Neural progenitor cell (in vitro differentiated cells): ENCODE results near the gene EPHB6. TPM values are rescaled to one million over a fixed set of nuclear protein-coding genes. Genes with fewer than 3 reads are reported as not detected.

Source experiments
- DNase-seq: peaks from one replicate; pipeline ENCODE4 v3.0.0-alpha.2; 2016; ENCODE audit warnings: low spot score
- H2AFZ ChIP-seq: fragments of 200-600 bp; sonication (generic); replicated peaks from 2 replicates; pipeline ENCODE4 v1.6.1; 2016; ENCODE audit warnings: antibody characterized with exemption
- H3F3A ChIP-seq: fragments of 200-600 bp; sonication (generic); 2 replicates; pipeline ENCODE4 v1.6.1; 2016; ENCODE audit warnings: antibody characterized with exemption, low read depth
- H3K27ac ChIP-seq: fragments of 200-600 bp; sonication (generic); 2 replicates; pipeline ENCODE4 v1.5.1; 2016; ENCODE audit warnings: mild to moderate bottlenecking
- H3K27me3 ChIP-seq: fragments of 200-600 bp; sonication (generic); 2 replicates; pipeline ENCODE4 v1.6.1; 2016; ENCODE audit warnings: mild to moderate bottlenecking, moderate library complexity
- H3K36me3 ChIP-seq: fragments of 200-600 bp; sonication (generic); 2 replicates; pipeline ENCODE4 v1.5.1; 2016
- H3K4me1 ChIP-seq: fragments of 200-600 bp; sonication (generic); 2 replicates; pipeline ENCODE4 v1.6.1; 2016; ENCODE audit warnings: mixed run types
- H3K4me2 ChIP-seq: fragments of 200-600 bp; sonication (generic); 2 replicates; pipeline ENCODE4 v1.6.1; 2016
- H3K4me3 ChIP-seq: fragments of 200-600 bp; sonication (generic); 2 replicates; pipeline ENCODE4 v1.5.1; 2016
- H3K79me2 ChIP-seq: fragments of 200-600 bp; sonication (generic); 2 replicates; pipeline ENCODE4 v1.6.1; 2016; ENCODE audit warnings: low read depth
- H3K9ac ChIP-seq: fragments of 200-600 bp; sonication (generic); 2 replicates; pipeline ENCODE4 v1.6.1; 2016
- H3K9me3 ChIP-seq: fragments of 200-600 bp; sonication (generic); 2 replicates; pipeline ENCODE4 v1.5.1; 2016; ENCODE audit warnings: low read depth
- H4K20me1 ChIP-seq: fragments of 200-600 bp; sonication (generic); 2 replicates; pipeline ENCODE4 v1.6.1; 2016; ENCODE audit warnings: low read depth
- H3K27ac Mint-ChIP-seq: 3 replicates; pipeline ENCODE4 v1.8.0; 2021; ENCODE audit warnings: mixed read lengths
- H3K27me3 Mint-ChIP-seq: 2 replicates; pipeline ENCODE4 v1.8.0; 2022; ENCODE audit warnings: low read depth, mild to moderate bottlenecking, inconsistent platforms, moderate library complexity, mixed read lengths; ENCODE audit not compliant: insufficient read depth
- H3K36me3 Mint-ChIP-seq: 3 replicates; pipeline ENCODE4 v1.8.0; 2021; ENCODE audit warnings: mixed read lengths
- H3K4me1 Mint-ChIP-seq: 3 replicates; pipeline ENCODE4 v1.8.0; 2021; ENCODE audit warnings: mixed read lengths
- H3K4me3 Mint-ChIP-seq: 3 replicates; pipeline ENCODE4 v1.8.0; 2021; ENCODE audit warnings: mild to moderate bottlenecking, moderate library complexity, mixed read lengths
- H3K9me3 Mint-ChIP-seq: 3 replicates; pipeline ENCODE4 v1.8.0; 2020; ENCODE audit warnings: mixed read lengths
- CTCF ChIP-seq: fragments of 200-600 bp; sonication (generic); IDR thresholded peaks from 2 replicates; pipeline ENCODE4 v1.5.1; 2017; ENCODE audit warnings: antibody characterized with exemption, mild to moderate bottlenecking
- EZH2 ChIP-seq: fragments of 200-600 bp; sonication (generic); IDR thresholded peaks from 2 replicates; pipeline ENCODE4 v1.6.1; 2017; ENCODE audit warnings: antibody characterized with exemption, mild to moderate bottlenecking, moderate library complexity
- EZH2phosphoT487 ChIP-seq: fragments of 200-600 bp; sonication (generic); IDR thresholded peaks from 2 replicates; pipeline ENCODE4 v1.6.1; 2017; ENCODE audit warnings: antibody characterized with exemption
- total RNA-seq: library from RNA; depleted of rRNA; stranded (reverse); fragments of >200 nt; gene quantifications from 2 replicates; pipeline ENCODE4 v1.2.3, GENCODE V29; 2015; ENCODE audit warnings: low replicate concordance

EPHB6 gene
- total RNA-seq, 1 donor from 2014 or later: 4.8 TPM

GRCh38 chr7:142884286-142884640 lies 29.4 kb downstream of the EPHB6 start:
- Histone ChIP-seq H3K9ac (no peak overlapping the region), H3K4me3 (no peak overlapping the region), H3K27me3 (no peaks in the 10 kb centered on the region), H3K4me2 (no peak overlapping the region), H4K20me1 (no peaks in the 10 kb centered on the region), H2AFZ (no peak overlapping the region), H3K9me3 (no peaks in the 10 kb centered on the region), H3K27ac (no peak overlapping the region), H3K36me3 (no peaks in the 10 kb centered on the region), H3K79me2 (no peaks in the 10 kb centered on the region), H3F3A (no peaks in the 10 kb centered on the region), H3K4me1 (peaks cover 7% of the 10 kb centered on the region)
- no peak overlapping the region for H3K4me3 Mint-ChIP-seq
- H3K27me3 Mint-ChIP-seq: peaks cover 2% of the 10 kb centered on the region
- no peaks in the 10 kb centered on the region for H3K9me3 Mint-ChIP-seq
- H3K36me3 Mint-ChIP-seq: no peaks in the 10 kb centered on the region
- H3K27ac Mint-ChIP-seq: no peak overlapping the region
- H3K4me1 Mint-ChIP-seq: peaks cover 4% of the 10 kb centered on the region
- DNase-seq: no peak
- no peak for TF ChIP-seq EZH2
- no peak for TF ChIP-seq EZH2phosphoT487
- TF ChIP-seq CTCF: no peak

- Histone ChIP-seq H4K20me1 (no peaks in the 10 kb centered on the region), H3K36me3 (no peaks in the 10 kb centered on the region), H3K9me3 (no peaks in the 10 kb centered on the region), H3F3A (no peaks in the 10 kb centered on the region), H3K4me2 (no peak within 1 kb of the TSS), H2AFZ (peak within 1 kb of the TSS; percentile 34), H3K4me3 (no peak within 1 kb of the TSS), H3K9ac (no peak within 1 kb of the TSS), H3K4me1 (no peaks in the 10 kb centered on the region), H3K79me2 (no peaks in the 10 kb centered on the region), H3K27ac (no peak within 1 kb of the TSS), H3K27me3 (no peaks in the 10 kb centered on the region)
- TF ChIP-seq EZH2phosphoT487 (no peak), EZH2 (no peak), CTCF (no peak)
- Mint-ChIP-seq H3K36me3 (no peaks in the 10 kb centered on the region), H3K4me3 (no peak within 1 kb of the TSS), H3K9me3 (no peaks in the 10 kb centered on the region), H3K27ac (no peak within 1 kb of the TSS), H3K4me1 (peaks cover 9% of the 10 kb centered on the region), H3K27me3 (peaks cover 9% of the 10 kb centered on the region)
- peak; percentile 13 for DNase-seq
Observed at GRCh38 chr7:142885311-142886230, 30.7 kb downstream of the EPHB6 start, which contains the start of gene TRPV6. TRPV6 (minus strand) TSS chr7:142885745.

GRCh38 chr7:142886866-142887265 lies 32.0 kb downstream of the EPHB6 start:
- Histone ChIP-seq H2AFZ (no peak overlapping the region), H3K27ac (no peak overlapping the region), H3K27me3 (no peaks in the 10 kb centered on the region), H3K9ac (no peak overlapping the region), H4K20me1 (no peaks in the 10 kb centered on the region), H3K9me3 (no peaks in the 10 kb centered on the region), H3K4me3 (no peak overlapping the region), H3K36me3 (no peaks in the 10 kb centered on the region), H3F3A (no peaks in the 10 kb centered on the region), H3K4me1 (no peaks in the 10 kb centered on the region), H3K79me2 (no peaks in the 10 kb centered on the region), H3K4me2 (no peak overlapping the region)
- TF ChIP-seq CTCF (no peak), EZH2 (no peak), EZH2phosphoT487 (no peak)
- DNase-seq: no peak
- Mint-ChIP-seq H3K27ac (no peak overlapping the region), H3K27me3 (peaks cover 14% of the 10 kb centered on the region), H3K36me3 (no peaks in the 10 kb centered on the region), H3K4me1 (peaks cover 15% of the 10 kb centered on the region), H3K9me3 (peaks cover 5% of the 10 kb centered on the region), H3K4me3 (no peak overlapping the region)
